Stimulated activated naive B cell treated with anti-CD40 and anti-IgM and Interleukin-4, amounts not matched to agents 10 μg/mL and 1 μg/mL and 100 μg/mL, for 72 hours (primary cell): Measurements from ENCODE around the gene SFRP5.

Experiments
- ATAC-seq, 2 donors: fragments of 150-1000 bp; cut with Tn5 transposase; replicated peaks; 2 replicates each; pipeline ENCODE4 v1.10.0; 2021; ENCODE audit warnings: moderate library complexity in 1 of 2
- DNase-seq: peaks from one replicate; pipeline ENCODE4 v3.0.0; 2021
- H3K27ac Mint-ChIP-seq: one replicate; pipeline ENCODE4 v1.8.0; 2022; ENCODE audit warnings: mild to moderate bottlenecking, mixed read lengths
- H3K27me3 Mint-ChIP-seq, 2 donors: one replicate each; pipeline ENCODE4 v1.8.0; 2022; ENCODE audit warnings: mixed read lengths in 2 of 2
- H3K36me3 Mint-ChIP-seq, 2 donors: one replicate each; pipeline ENCODE4 v1.8.0; 2022; ENCODE audit warnings: mixed read lengths in 2 of 2, mild to moderate bottlenecking in 1 of 2
- H3K4me1 Mint-ChIP-seq, 2 donors: one replicate each; pipeline ENCODE4 v1.8.0; 2022; ENCODE audit warnings: mixed read lengths in 2 of 2, mild to moderate bottlenecking in 1 of 2
- H3K4me3 Mint-ChIP-seq, 2 donors: one replicate each; pipeline ENCODE4 v1.8.0; 2022; ENCODE audit warnings: mild to moderate bottlenecking in 2 of 2, mixed read lengths in 2 of 2, moderate library complexity in 1 of 2
- H3K9me3 Mint-ChIP-seq, 2 donors: one replicate each; pipeline ENCODE4 v1.8.0; 2022; ENCODE audit warnings: mixed read lengths in 2 of 2, mild to moderate bottlenecking in 1 of 2

SFRP5 gene

DNA sequence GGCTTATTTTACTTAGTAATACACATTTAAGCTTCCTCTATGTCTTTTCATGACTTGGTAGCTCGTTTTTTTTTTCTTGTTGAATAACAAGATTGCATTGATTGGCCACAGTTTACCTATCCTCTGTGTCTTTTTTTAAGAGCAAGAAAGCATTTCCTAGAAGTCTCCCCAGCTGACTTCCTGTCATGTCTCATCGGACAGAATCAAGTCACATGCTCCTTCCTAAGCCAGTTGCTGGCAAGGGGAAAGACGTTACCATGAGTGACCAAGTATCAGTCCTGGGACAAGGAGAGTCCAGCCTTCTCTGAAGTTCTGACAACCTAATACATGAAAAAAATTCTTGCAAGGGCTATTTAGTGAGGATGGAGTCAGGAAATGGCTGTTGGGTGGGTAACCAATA, 24.9 kb upstream of the SFRP5 start:
- Mint-ChIP-seq H3K4me3 (no peak overlapping the region), H3K27me3 (peaks cover 31 to 59% of the 10 kb centered on the region in 2 donors), H3K36me3 (no peaks in the 10 kb centered on the region), H3K4me1 (peaks cover 0 to 5% of the 10 kb centered on the region in 2 donors), H3K27ac (no peak overlapping the region), H3K9me3 (peaks cover 5 to 8% of the 10 kb centered on the region in 2 donors)
- no peak for ATAC-seq
- no peak for DNase-seq

GRCh38 chr10:97795886-97796285, 24.1 kb upstream of the SFRP5 start:
- Mint-ChIP-seq H3K27ac (no peak overlapping the region), H3K36me3 (no peaks in the 10 kb centered on the region), H3K9me3 (peaks cover 5 to 8% of the 10 kb centered on the region in 2 donors), H3K4me1 (peaks cover 0 to 5% of the 10 kb centered on the region in 2 donors), H3K4me3 (no peak overlapping the region), H3K27me3 (peaks cover 23 to 59% of the 10 kb centered on the region in 2 donors)
- no peak for ATAC-seq
- no peak for DNase-seq

- H3K27ac Mint-ChIP-seq = no peak overlapping the region
- no peaks in the 10 kb centered on the region for H3K9me3 Mint-ChIP-seq
- ATAC-seq = peak; percentile 63 to 64
- peaks cover 29 to 63% of the 10 kb centered on the region in 2 donors for H3K27me3 Mint-ChIP-seq
- DNase-seq = peak; percentile 44
- H3K4me3 Mint-ChIP-seq = no peak overlapping the region
- peaks cover 0 to 5% of the 10 kb centered on the region in 2 donors for H3K4me1 Mint-ChIP-seq
- no peaks in the 10 kb centered on the region for H3K36me3 Mint-ChIP-seq
Observed at GRCh38 chr10:97791824-97792721, 20.3 kb upstream of the SFRP5 start.

DNA sequence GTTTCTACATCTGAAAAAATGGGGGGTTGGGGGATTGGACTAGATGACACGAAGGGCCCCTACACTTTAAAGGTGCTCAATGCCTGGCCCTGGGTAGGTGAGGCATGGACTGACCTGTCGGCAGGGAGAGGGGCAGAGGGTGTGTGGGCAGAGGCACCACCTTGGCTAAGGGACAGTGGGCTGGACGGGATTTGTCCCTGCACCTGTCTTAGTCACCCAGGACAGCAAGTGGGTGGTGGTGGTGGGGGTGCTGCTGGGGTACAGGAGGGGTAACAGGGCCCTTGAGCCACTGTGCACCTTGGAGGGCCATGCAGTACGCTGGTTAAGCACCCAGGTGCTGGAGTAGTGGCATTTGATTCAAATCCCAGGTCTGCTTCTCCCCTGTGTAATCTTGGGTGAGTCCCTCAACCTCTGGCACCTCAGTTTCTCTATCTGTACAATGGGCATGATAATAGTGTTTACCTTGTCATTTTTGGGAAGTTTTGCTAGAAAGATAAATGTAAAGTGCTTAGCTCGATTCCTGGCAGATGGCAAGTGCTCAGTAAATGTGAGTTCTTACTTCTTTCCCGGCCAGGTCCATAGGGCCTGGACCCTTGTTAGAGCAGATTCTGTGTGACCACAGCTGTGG, 18.1 kb upstream of the SFRP5 start:
- H3K4me3 Mint-ChIP-seq = no peak overlapping the region
- no peak for ATAC-seq

GRCh38 chr10:97788552-97789442, 17.0 kb upstream of the SFRP5 start:
- peaks cover 0 to 1% of the 10 kb centered on the region in 2 donors for H3K4me1 Mint-ChIP-seq
- H3K36me3 Mint-ChIP-seq = no peaks in the 10 kb centered on the region
- H3K9me3 Mint-ChIP-seq = no peaks in the 10 kb centered on the region
- peaks cover 26 to 54% of the 10 kb centered on the region in 2 donors for H3K27me3 Mint-ChIP-seq
- no peak for DNase-seq
- H3K4me3 Mint-ChIP-seq = no peak overlapping the region
- no peak overlapping the region for H3K27ac Mint-ChIP-seq
- ATAC-seq = no peak

More for the DNA sequence above, 18.1 kb upstream of the SFRP5 start:
- no peak for DNase-seq
- H3K4me1 Mint-ChIP-seq = peaks cover 0 to 1% of the 10 kb centered on the region in 2 donors
- no peaks in the 10 kb centered on the region for H3K9me3 Mint-ChIP-seq
- H3K27ac Mint-ChIP-seq = no peak overlapping the region
- H3K27me3 Mint-ChIP-seq = peaks cover 26 to 58% of the 10 kb centered on the region in 2 donors
- H3K36me3 Mint-ChIP-seq = no peaks in the 10 kb centered on the region

- Mint-ChIP-seq H3K36me3 (no peaks in the 10 kb centered on the region), H3K27ac (no peak overlapping the region), H3K4me3 (no peak overlapping the region), H3K27me3 (peaks cover 21 to 32% of the 10 kb centered on the region in 2 donors), H3K4me1 (peaks cover 2 to 5% of the 10 kb centered on the region in 2 donors), H3K9me3 (no peaks in the 10 kb centered on the region)
- no peak for ATAC-seq
- no peak for DNase-seq
Observed at GRCh38 chr10:97785731-97786130, 13.9 kb upstream of the SFRP5 start.

DNA sequence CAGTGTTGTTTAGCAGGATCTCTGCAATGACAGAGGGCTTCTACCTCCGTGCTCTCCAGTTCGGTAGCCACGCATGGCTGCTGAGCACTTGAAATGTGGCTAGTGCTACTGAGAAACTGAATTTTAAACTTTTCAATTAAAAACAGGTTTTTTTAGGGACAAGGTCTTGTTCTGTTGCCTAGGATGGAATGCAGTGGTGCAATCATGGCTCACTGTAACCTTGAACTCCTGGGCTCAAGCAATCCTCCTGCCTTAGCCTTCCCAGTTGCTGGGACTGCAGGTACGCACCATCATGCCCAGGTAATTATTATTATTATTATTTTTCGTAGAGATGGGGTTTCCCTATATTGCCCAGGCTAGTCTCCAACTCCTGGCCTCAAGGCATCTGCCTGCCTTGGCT, 13.4 kb upstream of the SFRP5 start:
- H3K9me3 Mint-ChIP-seq = no peaks in the 10 kb centered on the region
- H3K27ac Mint-ChIP-seq = no peak overlapping the region
- H3K27me3 Mint-ChIP-seq = peaks cover 21 to 30% of the 10 kb centered on the region in 2 donors
- H3K4me1 Mint-ChIP-seq = peaks cover 2 to 6% of the 10 kb centered on the region in 2 donors
- no peaks in the 10 kb centered on the region for H3K36me3 Mint-ChIP-seq
- ATAC-seq = no peak
- no peak for DNase-seq
- H3K4me3 Mint-ChIP-seq = no peak overlapping the region

DNA sequence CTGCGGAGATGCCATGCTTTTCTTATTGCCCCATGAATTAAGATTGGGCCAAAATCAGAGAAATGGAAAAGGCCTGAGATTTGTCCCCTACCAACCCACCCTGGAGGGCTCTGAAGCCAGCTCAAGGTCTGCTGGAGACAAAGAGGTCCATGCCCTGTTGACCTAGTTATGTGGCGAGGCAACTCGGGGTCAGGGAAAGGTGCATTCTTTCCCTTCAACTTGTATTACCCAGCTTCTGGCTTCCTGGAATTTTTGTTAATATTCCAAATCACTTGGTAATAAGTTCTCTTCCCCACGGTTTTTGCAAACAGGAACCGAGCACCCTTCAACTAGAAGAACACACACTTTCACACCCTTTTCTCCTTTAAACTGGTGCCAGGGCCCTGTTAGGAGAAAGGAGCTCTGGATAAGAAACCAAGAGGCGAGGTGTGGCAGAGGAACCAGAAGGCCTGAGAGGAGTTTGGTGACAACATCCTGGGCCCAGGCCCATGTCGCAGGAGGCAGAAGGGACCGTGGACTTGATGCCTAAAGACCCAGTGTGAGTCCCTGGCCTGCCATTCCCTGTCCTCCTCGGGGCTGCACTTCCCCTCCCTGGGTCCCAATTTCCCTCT, 12.5 kb upstream of the SFRP5 start:
- Mint-ChIP-seq H3K4me3 (no peak overlapping the region), H3K27ac (no peak overlapping the region), H3K9me3 (no peaks in the 10 kb centered on the region), H3K36me3 (no peaks in the 10 kb centered on the region), H3K27me3 (peaks cover 13 to 21% of the 10 kb centered on the region in 2 donors), H3K4me1 (peaks cover 2 to 6% of the 10 kb centered on the region in 2 donors)
- no peak for DNase-seq
- ATAC-seq = no peak

- Mint-ChIP-seq H3K4me3 (no peak overlapping the region), H3K4me1 (peaks cover 2 to 6% of the 10 kb centered on the region in 2 donors), H3K9me3 (no peaks in the 10 kb centered on the region), H3K36me3 (no peaks in the 10 kb centered on the region), H3K27me3 (peaks cover 8 to 12% of the 10 kb centered on the region in 2 donors), H3K27ac (no peak overlapping the region)
- no peak for ATAC-seq
- no peak for DNase-seq
Observed at GRCh38 chr10:97782455-97783228, 10.8 kb upstream of the SFRP5 start.

DNA sequence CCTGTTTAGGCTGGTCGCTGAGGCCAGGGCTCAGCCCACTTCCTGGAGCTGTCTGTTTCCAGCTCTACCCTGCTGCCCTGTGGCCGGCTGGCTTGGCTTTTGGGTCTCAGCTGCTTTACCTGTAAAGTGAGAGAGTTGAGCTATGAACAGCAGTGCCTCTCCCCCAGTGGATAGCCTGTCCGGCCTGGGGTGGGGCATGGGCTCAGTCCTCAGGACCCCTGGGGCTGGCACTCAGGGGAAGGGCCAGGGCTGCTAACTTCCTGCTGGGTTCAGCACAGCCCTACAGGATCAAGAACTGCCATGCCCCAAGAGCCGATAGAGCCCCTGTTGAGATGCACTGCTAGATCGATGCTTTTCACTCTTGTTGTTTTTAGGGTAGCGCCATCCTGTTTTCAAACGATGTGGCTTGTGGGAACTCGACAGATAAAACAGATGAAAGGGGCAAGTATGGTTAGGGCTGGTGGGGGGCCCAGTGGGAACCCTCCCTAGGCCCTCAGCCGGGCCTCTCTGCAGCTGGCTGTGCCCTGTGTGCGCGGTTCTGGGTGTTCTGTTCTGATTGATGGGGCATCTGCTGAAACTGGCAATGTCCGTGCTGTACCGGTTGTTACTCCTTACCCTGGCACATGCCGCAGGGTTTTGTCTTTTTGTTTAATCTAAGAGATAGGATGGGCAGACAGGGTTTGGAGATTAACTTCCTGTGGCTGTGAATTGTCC, 10.0 kb upstream of the SFRP5 start:
- Mint-ChIP-seq H3K36me3 (no peaks in the 10 kb centered on the region), H3K27ac (no peak overlapping the region), H3K4me3 (no peak overlapping the region), H3K27me3 (peaks cover 0 to 3% of the 10 kb centered on the region in 2 donors), H3K4me1 (peaks cover 2 to 6% of the 10 kb centered on the region in 2 donors), H3K9me3 (no peaks in the 10 kb centered on the region)
- DNase-seq (no peak), ATAC-seq (no peak)

GRCh38 chr10:97780841-97781617, 9.2 kb upstream of the SFRP5 start:
- Mint-ChIP-seq H3K9me3 (no peaks in the 10 kb centered on the region), H3K27me3 (no peaks in the 10 kb centered on the region), H3K4me3 (no peak overlapping the region), H3K36me3 (no peaks in the 10 kb centered on the region), H3K27ac (no peak overlapping the region), H3K4me1 (peaks cover 2 to 6% of the 10 kb centered on the region in 2 donors)
- no peak for DNase-seq
- no peak for ATAC-seq

DNA sequence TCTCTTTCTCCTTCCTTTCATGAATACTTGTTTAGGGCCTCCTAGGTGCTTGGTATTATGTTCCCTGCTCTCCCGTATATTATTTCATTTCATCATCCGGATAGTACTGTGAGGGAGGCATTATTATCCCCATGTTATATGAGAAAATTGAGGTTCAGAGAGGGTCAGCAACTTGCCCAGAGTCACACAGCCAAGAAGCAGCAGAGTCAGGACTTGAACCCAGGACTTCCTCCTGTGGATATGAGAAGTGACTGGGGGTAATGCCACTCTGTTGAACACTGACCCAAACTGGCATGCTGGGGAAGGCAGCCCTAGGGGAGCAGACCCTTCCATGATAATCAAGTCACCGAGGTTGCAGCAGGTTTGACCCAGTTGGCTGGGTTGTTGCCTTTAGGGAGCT, 8.2 kb upstream of the SFRP5 start:
- H3K4me3 Mint-ChIP-seq = no peak overlapping the region
- H3K4me1 Mint-ChIP-seq = peaks cover 2 to 6% of the 10 kb centered on the region in 2 donors
- H3K9me3 Mint-ChIP-seq = no peaks in the 10 kb centered on the region
- H3K36me3 Mint-ChIP-seq = no peaks in the 10 kb centered on the region
- H3K27ac Mint-ChIP-seq = no peak overlapping the region
- DNase-seq (no peak), ATAC-seq (no peak)
- H3K27me3 Mint-ChIP-seq = no peaks in the 10 kb centered on the region
